ENCODE results near the gene LY6G5C. TPM values are rescaled to one million over a fixed set of nuclear protein-coding genes. Genes with fewer than 3 reads are reported as not detected.
A peak's percentile ranks its signal among the peaks of the same experiment; 100 is the strongest.

Gene LY6G5C
- total RNA-seq, 1 donor, result 0.43 TPM

DNA sequence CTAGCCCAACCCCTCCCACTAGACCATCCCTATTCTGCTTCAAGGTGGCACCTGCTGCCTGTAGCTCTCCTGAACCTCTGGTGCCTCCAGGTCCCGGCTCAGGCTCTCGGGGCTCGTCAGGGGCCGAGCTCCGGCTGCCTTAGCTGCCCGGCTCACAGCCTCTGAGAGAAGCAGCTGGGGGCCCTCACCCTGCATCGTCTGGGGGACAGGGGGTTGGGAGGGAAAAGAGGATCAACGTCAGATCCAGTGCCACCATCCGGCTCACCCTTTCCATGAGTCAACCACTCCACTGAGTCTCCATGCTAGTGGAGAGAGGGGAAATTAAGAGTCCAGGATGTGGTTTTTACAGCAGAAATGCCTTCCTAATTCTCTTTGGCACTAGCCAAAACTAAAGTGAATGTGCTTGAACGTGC lies 41.4 kb downstream of the LY6G5C start:
- no peak for DNase-seq (ENCODE audit: low read depth)
- TF ChIP-seq CTCF (IDR thresholded peaks at IDR 0.05; ENCODE audit: insufficient read depth, low read depth, low read length), result no peak
- H3K4me3 ChIP-seq (ENCODE audit: low read depth, low read length), result no peak overlapping the region

GRCh38 chr6:31639043-31639442 lies 41.8 kb downstream of the LY6G5C start:
- no peak for DNase-seq (ENCODE audit: low read depth)
- H3K4me3 ChIP-seq (ENCODE audit: low read depth, low read length), result no peak overlapping the region
- no peak for TF ChIP-seq CTCF (IDR thresholded peaks at IDR 0.05; ENCODE audit: insufficient read depth, low read depth, low read length)

DNA sequence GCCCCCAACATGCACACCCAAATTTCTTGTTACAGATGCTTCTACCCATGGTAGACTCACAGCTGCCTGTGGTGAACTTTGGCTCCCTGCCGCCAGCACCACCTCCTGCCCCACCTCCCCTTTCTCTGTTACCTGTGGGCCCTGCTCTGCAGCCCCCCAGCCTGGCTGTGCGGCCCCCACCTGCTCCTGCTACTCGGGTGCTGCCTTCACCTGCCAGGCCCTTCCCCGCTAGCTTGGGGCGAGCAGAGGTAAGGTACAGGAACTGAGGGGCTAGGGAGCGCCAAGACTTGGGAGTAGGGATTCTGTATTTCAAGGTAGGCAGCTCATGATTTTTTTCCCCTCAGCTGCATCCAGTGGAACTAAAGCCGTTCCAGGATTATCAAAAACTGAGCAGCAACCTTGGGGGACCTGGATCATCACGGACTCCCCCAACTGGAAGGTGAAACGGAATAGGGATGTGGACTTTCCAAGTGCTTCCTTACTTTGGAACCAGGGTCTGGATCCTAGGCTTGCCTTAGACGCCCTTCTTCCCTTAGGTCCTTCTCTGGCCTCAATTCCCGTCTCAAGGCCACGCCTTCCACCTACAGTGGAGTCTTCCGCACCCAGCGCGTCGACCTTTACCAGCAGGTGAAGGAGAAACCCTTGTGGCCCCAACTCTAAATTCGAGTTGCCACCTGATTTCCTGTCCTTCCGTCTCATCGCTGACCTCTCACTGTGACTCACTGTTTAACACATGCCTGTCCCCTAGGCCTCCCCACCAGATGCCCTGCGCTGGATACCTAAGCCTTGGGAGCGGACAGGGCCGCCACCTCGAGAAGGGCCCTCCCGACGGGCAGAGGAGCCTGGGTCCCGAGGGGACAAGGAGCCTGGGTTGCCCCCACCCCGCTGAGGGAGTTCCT lies 43.9 kb downstream of the LY6G5C start:
- H3K4me3 ChIP-seq (ENCODE audit: low read depth, low read length), result no peak overlapping the region
- no peak for DNase-seq (ENCODE audit: low read depth)

GRCh38 chr6:31634969-31635575 lies 45.8 kb downstream of the LY6G5C start:
- no peak for DNase-seq (ENCODE audit: low read depth)
- no peak overlapping the region for H3K4me3 ChIP-seq (ENCODE audit: low read depth, low read length)
- no peak for TF ChIP-seq CTCF (IDR thresholded peaks at IDR 0.05; ENCODE audit: insufficient read depth, low read depth, low read length)

More for the DNA sequence above, 43.9 kb downstream of the LY6G5C start:
- no peak for TF ChIP-seq CTCF (IDR thresholded peaks at IDR 0.05; ENCODE audit: insufficient read depth, low read depth, low read length)

- no peak for TF ChIP-seq CTCF (IDR thresholded peaks at IDR 0.05; ENCODE audit: insufficient read depth, low read depth, low read length)
- DNase-seq (ENCODE audit: low read depth), result peak; percentile 36
- no peak overlapping the region for H3K4me3 ChIP-seq (ENCODE audit: low read depth, low read length)
Measured at GRCh38 chr6:31634131-31634530, 46.7 kb downstream of the LY6G5C start.

- no peak overlapping the region for H3K4me3 ChIP-seq (ENCODE audit: low read depth, low read length)
- no peak for DNase-seq (ENCODE audit: low read depth)
- no peak for TF ChIP-seq CTCF (IDR thresholded peaks at IDR 0.05; ENCODE audit: insufficient read depth, low read depth, low read length)
Measured at GRCh38 chr6:31633447-31633846, 47.4 kb downstream of the LY6G5C start.
